ENCODE results near the gene VPS8. TPM values are rescaled to one million over a fixed set of nuclear protein-coding genes. Genes with fewer than 3 reads are reported as not detected.

Gene VPS8
- total RNA-seq, 2 donors from 2014 or later, result 22.7 to 23.0 TPM

DNA sequence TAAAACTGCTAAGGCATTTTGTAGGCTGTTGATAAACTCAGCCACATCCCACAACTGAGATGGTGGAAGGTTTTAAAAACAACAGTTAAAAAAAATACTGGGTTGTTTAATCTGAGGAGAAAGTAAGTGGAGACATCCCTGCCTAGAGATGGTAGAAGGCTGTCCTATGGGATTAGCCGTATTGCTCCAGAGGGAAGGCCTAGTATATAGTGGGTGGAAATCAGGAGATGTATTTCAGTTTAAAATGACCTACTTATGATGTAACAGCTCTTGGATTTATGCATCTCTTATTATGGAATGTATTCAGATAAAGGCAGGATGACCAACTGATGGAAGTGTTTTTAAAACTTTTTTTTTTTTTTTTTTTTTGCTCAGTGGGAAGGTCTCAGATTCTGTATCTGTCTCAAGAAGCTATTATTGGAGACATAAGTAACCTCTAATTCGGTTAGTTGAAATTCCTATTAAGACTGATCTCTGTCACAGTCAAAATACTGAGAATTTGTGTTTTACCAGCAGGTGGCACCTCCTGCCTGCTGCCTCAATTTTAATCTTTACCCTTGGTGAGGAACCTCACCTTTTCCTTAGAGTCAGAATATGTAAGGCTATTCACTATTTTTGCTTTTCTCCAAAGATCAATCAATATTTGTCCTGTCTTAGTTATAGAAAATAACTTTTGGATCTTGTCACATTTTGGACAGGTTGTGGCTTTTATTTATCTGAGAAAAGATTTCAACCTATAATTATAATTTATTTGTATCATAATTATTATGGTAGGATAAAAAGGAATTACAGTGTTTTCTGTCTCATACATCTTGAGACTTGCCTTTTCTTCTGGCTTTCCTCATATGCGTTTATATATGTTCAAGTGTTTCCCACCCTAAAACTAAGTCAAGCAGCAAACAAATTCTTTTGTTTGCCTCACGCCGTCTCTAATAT, 63.0 kb downstream of the VPS8 start:
- H3K4me3 ChIP-seq, result no peak overlapping the region
- H3K27me3 ChIP-seq, result no peaks in the 10 kb centered on the region
- no peak overlapping the region for H3K27ac ChIP-seq
- no peaks in the 10 kb centered on the region for H3K9me3 ChIP-seq
- TF ChIP-seq, protein P1, sequence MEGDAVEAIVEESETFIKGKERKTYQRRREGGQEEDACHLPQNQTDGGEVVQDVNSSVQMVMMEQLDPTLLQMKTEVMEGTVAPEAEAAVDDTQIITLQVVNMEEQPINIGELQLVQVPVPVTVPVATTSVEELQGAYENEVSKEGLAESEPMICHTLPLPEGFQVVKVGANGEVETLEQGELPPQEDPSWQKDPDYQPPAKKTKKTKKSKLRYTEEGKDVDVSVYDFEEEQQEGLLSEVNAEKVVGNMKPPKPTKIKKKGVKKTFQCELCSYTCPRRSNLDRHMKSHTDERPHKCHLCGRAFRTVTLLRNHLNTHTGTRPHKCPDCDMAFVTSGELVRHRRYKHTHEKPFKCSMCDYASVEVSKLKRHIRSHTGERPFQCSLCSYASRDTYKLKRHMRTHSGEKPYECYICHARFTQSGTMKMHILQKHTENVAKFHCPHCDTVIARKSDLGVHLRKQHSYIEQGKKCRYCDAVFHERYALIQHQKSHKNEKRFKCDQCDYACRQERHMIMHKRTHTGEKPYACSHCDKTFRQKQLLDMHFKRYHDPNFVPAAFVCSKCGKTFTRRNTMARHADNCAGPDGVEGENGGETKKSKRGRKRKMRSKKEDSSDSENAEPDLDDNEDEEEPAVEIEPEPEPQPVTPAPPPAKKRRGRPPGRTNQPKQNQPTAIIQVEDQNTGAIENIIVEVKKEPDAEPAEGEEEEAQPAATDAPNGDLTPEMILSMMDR (IDR thresholded peaks at IDR 0.05), result peak; percentile 14 to 69
- no peak for DNase-seq (ENCODE audit: low spot score)
- peaks cover 17% of the 10 kb centered on the region for H3K36me3 ChIP-seq
- no peaks in the 10 kb centered on the region for H3K4me1 ChIP-seq

DNA sequence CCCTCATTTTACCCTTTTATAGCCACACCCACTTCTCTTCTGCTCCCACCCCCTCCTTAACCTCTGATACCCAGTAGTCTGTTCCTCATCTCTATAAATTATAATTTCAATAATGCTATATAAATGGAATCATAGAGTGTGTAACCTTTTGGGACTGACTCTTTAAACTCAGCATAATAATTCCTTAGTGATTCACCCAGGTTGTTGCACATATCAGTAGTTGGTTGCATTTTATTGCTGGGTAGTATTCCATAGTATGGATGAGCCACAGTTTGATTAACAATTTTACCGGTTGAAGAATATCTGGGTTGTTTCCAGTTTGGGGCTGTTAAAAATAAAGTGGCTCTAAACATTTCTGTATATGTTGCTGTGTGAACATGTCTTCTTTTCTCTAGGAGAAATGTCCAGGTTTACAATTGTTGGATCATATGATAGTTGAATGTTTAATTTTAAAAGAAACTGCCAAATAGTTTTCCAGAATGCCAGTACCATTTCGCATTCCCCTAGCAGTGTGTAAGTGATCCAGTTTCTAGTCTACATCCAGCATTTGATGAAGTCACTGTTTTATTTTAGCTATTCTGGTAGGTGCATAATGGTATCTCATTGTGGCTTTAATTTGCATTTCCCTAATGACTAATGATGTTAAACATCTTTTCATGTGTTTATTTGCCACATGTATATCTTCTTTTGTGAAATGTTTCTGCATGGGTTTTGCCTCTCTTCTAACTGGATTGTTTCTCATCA, 68.5 kb downstream of the VPS8 start:
- Histone ChIP-seq H3K4me3 (no peak overlapping the region), H3K36me3 (peaks cover 9% of the 10 kb centered on the region), H3K27ac (no peak overlapping the region), H3K4me1 (no peaks in the 10 kb centered on the region), H3K27me3 (no peaks in the 10 kb centered on the region), H3K9me3 (no peaks in the 10 kb centered on the region)
- DNase-seq (ENCODE audit: low spot score), result no peak
- TF ChIP-seq, protein P1 (IDR thresholded peaks at IDR 0.05), result no peak

DNA sequence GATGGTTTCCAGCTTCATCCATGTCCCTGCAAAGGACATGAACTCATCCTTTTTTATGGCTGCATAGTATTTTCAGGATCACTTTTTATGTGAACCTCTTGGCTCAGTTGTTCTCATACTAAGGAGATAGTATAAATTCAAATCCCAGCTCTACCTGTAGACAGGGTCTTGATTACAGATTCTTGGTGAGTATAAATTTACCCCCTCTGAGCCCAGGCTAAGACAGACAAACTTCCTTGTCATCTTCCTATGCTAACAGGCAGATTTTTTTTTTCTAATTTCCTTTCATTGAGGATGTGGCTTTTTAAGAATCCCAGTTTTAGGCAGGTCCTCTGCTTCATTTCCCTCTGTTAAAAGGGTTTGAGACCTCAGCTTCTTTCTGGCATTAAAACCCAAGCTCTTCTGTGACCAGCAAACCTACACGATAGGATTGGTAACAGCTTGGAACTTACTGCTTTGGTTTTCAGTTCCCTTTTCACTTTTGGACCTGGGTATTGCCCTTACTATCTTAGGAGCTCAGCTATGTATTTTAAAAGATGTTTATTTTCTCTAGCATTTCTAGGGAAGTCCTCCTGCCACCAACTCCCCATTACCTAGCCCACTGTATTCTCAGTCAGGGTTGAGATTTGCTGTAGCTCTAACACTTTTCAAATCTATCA, 72.5 kb downstream of the VPS8 start:
- no peak overlapping the region for H3K27ac ChIP-seq
- H3K36me3 ChIP-seq, result no peaks in the 10 kb centered on the region
- H3K4me1 ChIP-seq, result no peaks in the 10 kb centered on the region
- no peaks in the 10 kb centered on the region for H3K27me3 ChIP-seq
- no peaks in the 10 kb centered on the region for H3K9me3 ChIP-seq
- TF ChIP-seq, protein P1 (IDR thresholded peaks at IDR 0.05), result no peak
- no peak for DNase-seq (ENCODE audit: low spot score)
- H3K4me3 ChIP-seq, result no peak overlapping the region

DNA sequence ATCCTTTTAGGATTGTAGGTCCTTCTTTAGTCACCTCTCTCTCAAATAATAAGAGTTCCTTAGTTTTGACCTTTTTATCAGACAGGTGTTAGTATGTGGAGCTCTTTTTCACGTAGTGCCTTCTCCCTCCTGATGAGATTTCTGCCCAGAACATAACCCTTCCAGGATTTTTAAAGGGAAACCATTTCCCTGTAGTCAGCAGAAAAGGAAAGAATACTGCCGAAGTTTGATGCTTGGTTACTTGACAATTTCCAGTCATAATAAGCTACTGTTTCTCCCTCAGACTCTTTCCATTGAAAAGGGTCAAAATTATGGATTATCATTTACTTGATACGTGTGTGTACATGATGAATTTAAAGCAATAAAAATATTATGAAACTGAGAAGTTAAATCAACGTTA, 73.1 kb downstream of the VPS8 start:
- Histone ChIP-seq H3K27ac (no peak overlapping the region), H3K9me3 (no peaks in the 10 kb centered on the region), H3K27me3 (no peaks in the 10 kb centered on the region), H3K4me3 (no peak overlapping the region), H3K4me1 (no peaks in the 10 kb centered on the region), H3K36me3 (no peaks in the 10 kb centered on the region)
- TF ChIP-seq, protein P1 (IDR thresholded peaks at IDR 0.05), result no peak
- no peak for DNase-seq (ENCODE audit: low spot score)

DNA sequence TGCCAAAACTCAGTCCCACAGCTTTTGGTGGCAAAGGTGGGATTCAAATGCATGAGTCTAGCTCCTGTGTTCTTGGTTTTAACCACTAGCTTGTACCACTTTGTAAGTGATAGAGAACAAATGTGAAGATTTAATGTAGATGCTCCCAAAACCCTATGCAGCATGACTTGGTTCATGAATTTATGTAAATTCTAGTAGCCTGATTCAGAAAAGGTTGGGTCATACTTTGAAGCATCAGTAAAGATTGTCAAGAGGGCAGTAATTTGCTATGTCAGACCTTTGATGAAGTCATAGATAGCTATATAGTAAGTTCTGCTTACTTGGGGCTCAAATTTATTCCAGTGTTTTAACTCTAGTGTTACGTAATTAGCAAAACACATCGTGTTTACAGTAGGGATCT, 75.6 kb downstream of the VPS8 start:
- Histone ChIP-seq H3K27me3 (no peaks in the 10 kb centered on the region), H3K4me1 (no peaks in the 10 kb centered on the region), H3K4me3 (no peak overlapping the region), H3K36me3 (no peaks in the 10 kb centered on the region), H3K27ac (no peak overlapping the region), H3K9me3 (no peaks in the 10 kb centered on the region)
- TF ChIP-seq, protein P1 (IDR thresholded peaks at IDR 0.05), result no peak
- DNase-seq (ENCODE audit: low spot score), result no peak

All from right atrium auricular region (tissue), 2 donors.